ENCODE results near the gene ZNF362. TPM values are rescaled to one million over a fixed set of nuclear protein-coding genes. Genes with fewer than 3 reads are reported as not detected.

The ZNF362 gene
- total RNA-seq, 1 experiment from 2014 or later, result 11.1 TPM

DNA sequence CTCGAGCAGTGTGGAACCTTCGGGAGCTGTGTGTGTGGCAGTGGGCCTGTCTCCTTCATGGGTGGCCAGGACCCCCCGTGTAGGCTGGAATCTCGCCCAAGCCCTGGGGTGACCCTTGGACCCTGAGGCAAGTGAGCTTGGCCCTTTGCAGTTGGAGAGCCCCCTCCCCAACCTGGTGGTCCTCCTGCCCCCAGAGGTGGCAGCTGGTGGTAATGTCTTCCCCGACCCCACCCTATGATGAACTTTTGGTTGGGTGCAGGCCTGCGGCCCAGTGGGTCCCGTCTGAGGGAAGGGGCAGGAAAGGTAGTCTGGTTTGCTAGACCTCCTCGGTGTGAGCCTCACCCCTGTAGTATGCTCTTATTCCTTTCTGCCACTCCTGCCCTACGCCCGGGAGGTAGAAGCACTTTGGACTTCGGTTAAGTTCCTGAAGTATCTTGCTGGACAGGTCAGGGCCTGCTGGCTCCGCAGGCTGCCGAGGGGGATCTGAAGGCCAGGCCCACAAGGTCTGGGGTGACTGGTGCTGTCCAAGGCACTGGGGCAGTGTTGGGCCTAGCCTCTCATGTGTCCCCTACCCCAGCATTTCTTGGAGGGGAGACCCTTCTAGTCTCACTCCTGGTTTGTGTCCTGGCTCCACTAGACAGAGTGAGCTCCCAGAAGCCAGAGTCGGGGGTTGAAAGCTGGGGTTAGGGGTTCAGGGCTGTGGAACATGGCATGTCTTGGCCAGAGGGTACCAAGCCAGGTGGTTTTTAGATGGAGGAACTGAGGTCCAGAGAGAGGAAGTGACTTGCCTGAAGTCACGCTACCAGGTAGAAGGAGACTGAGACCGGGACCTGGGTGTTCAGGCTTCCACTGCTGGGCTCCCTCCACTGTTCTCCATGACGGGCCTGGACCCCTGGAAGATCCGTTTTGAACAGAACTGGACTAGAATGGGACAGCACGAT, 1.8 kb downstream of the ZNF362 start:
- H3K4me1 ChIP-seq (ENCODE audit: control insufficient read depth in 1 of 2, insufficient read depth in 2 of 2, low read length in 2 of 2), result peaks cover 10 to 20% of the 10 kb centered on the region in 2 experiments
- peak overlapping the region in 1 of 2 experiments; percentile 72; a peak in 1 of 4 replicates for H3K4me3 ChIP-seq (replicated peaks in 1 of 2; ENCODE audit: low read depth in 1 of 2, low read length in 2 of 2)

More for the DNA sequence above, 1.8 kb downstream of the ZNF362 start:
- Histone ChIP-seq H4K20me1 (ENCODE audit: insufficient read depth) (no peaks in the 10 kb centered on the region), H3K27ac (ENCODE audit: low read depth, low read length) (no peak overlapping the region; the same call in 1 of the 2 replicates), H3K79me2 (ENCODE audit: insufficient read depth, low read length) (0 out of 2 replicates have a peak, but pooled peaks cover 4% of the 10 kb centered on the region), H3K9ac (ENCODE audit: low read length) (peak overlapping the region; percentile 66; the same call in 1 of the 2 replicates), H3K9me2 (ENCODE audit: insufficient read depth) (no peaks in the 10 kb centered on the region), H3K27me3 (ENCODE audit: insufficient read depth, low read length) (no peaks in the 10 kb centered on the region), H3K4me2 (ENCODE audit: low read length) (peak overlapping the region; percentile 80), H3K9me3 (ENCODE audit: control insufficient read depth in 1 of 2, insufficient read depth in 1 of 2, low read depth in 1 of 2, low read length in 2 of 2) (no peaks in the 10 kb centered on the region), H3K36me3 (ENCODE audit: control insufficient read depth in 1 of 2, insufficient read depth in 2 of 2, low read length in 2 of 2) (no peaks in the 10 kb centered on the region), H2AFZ (ENCODE audit: low read depth, low read length, poor library complexity, severe bottlenecking) (no peak overlapping the region)
- ATAC-seq, result no peak
- ChIA-PET CTCF (no interaction called here), POLR2A (interaction anchor here (0.8 kb wide), 1 partner anchor 131 kb away, joined by 3 read pairs; no protein-coding TSS in a partner anchor), RAD21 (ENCODE audit: low non-redundant PET in 1 of 2, low total read pairs in 2 of 2, uncharacterized antibody in 2 of 2, unreplicated experiment in 2 of 2) (no interaction called here)
- BruUV-seq (replicated peaks), result no TSS peak
- TF ChIP-seq, protein P1, sequence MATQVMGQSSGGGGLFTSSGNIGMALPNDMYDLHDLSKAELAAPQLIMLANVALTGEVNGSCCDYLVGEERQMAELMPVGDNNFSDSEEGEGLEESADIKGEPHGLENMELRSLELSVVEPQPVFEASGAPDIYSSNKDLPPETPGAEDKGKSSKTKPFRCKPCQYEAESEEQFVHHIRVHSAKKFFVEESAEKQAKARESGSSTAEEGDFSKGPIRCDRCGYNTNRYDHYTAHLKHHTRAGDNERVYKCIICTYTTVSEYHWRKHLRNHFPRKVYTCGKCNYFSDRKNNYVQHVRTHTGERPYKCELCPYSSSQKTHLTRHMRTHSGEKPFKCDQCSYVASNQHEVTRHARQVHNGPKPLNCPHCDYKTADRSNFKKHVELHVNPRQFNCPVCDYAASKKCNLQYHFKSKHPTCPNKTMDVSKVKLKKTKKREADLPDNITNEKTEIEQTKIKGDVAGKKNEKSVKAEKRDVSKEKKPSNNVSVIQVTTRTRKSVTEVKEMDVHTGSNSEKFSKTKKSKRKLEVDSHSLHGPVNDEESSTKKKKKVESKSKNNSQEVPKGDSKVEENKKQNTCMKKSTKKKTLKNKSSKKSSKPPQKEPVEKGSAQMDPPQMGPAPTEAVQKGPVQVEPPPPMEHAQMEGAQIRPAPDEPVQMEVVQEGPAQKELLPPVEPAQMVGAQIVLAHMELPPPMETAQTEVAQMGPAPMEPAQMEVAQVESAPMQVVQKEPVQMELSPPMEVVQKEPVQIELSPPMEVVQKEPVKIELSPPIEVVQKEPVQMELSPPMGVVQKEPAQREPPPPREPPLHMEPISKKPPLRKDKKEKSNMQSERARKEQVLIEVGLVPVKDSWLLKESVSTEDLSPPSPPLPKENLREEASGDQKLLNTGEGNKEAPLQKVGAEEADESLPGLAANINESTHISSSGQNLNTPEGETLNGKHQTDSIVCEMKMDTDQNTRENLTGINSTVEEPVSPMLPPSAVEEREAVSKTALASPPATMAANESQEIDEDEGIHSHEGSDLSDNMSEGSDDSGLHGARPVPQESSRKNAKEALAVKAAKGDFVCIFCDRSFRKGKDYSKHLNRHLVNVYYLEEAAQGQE (IDR thresholded peaks at IDR 0.05; ENCODE audit: low read depth), result no peak
- intact Hi-C loops (cut with micrococcal nuclease), result no loop called here
- DNase-seq (ENCODE audit: low read depth, low spot score), result no peak

All from HCT116 (cell line).